HEK293 (cell line): ENCODE measurements around the gene THOP1.

Experiments
- GLI4 ChIP-seq: fragments of 450-650 bp; formaldehyde crosslinking; IDR thresholded peaks from 2 replicates; pipeline ENCODE4 v1.5.1; 2016; ENCODE audit warnings: missing biosample characterization, missing genetic modification characterization
- SP3 ChIP-seq: fragments of 450-650 bp; formaldehyde crosslinking; IDR thresholded peaks from 2 replicates; pipeline ENCODE4 v1.5.1; 2016; ENCODE audit warnings: missing biosample characterization, missing genetic modification characterization
- YY1 ChIP-seq: fragments of 450-650 bp; formaldehyde crosslinking; IDR thresholded peaks from 2 replicates; pipeline ENCODE4 v1.5.1; 2018; ENCODE audit warnings: missing biosample characterization, missing genetic modification characterization
- ZBTB48 ChIP-seq: fragments of 450-650 bp; formaldehyde crosslinking; IDR thresholded peaks from 2 replicates; pipeline ENCODE4 v1.5.1; 2016; ENCODE audit warnings: missing biosample characterization, missing genetic modification characterization
- ZFP37 ChIP-seq: fragments of 450-650 bp; formaldehyde crosslinking; IDR thresholded peaks from 2 replicates; pipeline ENCODE4 v1.5.1; 2016; ENCODE audit warnings: missing biosample characterization, missing genetic modification characterization
- ZNF133 ChIP-seq: fragments of 450-650 bp; formaldehyde crosslinking; IDR thresholded peaks from 2 replicates; pipeline ENCODE4 v1.5.1; 2016; ENCODE audit warnings: missing biosample characterization, missing genetic modification characterization
- ZNF629 ChIP-seq: fragments of 450-650 bp; formaldehyde crosslinking; IDR thresholded peaks from 2 replicates; pipeline ENCODE4 v1.5.1; 2017; ENCODE audit warnings: missing biosample characterization, missing genetic modification characterization
- ZNF76 ChIP-seq: fragments of 450-650 bp; formaldehyde crosslinking; IDR thresholded peaks from 2 replicates; pipeline ENCODE4; 2016; ENCODE audit warnings: low read depth, missing biosample characterization, missing genetic modification characterization, borderline replicate concordance
- TF ChIP-seq, protein P1 (sequence below): fragments of 450-650 bp; formaldehyde crosslinking; IDR thresholded peaks from 2 replicates; pipeline ENCODE4 v1.5.1; 2016; ENCODE audit warnings: missing biosample characterization, missing genetic modification characterization, low read depth
- TF ChIP-seq, protein P2 (sequence below): fragments of 450-650 bp; formaldehyde crosslinking; IDR thresholded peaks from 2 replicates; pipeline ENCODE4 v1.5.1; 2016; ENCODE audit warnings: missing biosample characterization, missing genetic modification characterization
- TF ChIP-seq, protein P3 (sequence below): fragments of 450-650 bp; formaldehyde crosslinking; IDR thresholded peaks from 2 replicates; pipeline ENCODE4 v1.5.1; 2016; ENCODE audit warnings: missing biosample characterization, missing genetic modification characterization

DNA sequence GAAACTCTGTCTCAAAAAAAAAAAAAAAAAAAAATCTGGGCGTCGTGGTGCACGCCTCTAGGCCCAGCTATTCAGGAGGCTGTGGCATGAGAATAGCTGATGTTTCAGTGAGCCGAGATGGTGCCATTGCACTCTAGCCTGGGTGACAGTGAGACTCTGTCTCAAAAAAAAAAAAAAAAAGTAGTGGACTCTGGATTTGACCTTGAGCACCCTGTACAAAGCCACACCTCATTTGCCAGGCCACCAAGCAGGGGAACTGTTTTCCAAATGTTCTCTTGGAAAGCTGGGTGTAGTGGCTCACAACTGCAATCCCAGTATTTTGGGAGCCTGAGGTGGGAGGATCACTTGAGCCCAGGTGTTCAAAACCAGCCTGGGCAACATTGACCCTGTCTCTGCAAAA is 52.1 kb downstream of the THOP1 start:
- no peak for TF ChIP-seq ZNF76
- TF ChIP-seq ZBTB48 (tag by site-specific recombination): no peak
- no peak for TF ChIP-seq ZFP37 (tag by site-specific recombination)
- TF ChIP-seq, protein P1, sequence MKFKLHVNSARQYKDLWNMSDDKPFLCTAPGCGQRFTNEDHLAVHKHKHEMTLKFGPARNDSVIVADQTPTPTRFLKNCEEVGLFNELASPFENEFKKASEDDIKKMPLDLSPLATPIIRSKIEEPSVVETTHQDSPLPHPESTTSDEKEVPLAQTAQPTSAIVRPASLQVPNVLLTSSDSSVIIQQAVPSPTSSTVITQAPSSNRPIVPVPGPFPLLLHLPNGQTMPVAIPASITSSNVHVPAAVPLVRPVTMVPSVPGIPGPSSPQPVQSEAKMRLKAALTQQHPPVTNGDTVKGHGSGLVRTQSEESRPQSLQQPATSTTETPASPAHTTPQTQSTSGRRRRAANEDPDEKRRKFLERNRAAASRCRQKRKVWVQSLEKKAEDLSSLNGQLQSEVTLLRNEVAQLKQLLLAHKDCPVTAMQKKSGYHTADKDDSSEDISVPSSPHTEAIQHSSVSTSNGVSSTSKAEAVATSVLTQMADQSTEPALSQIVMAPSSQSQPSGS (tag by site-specific recombination): no peak
- TF ChIP-seq, protein P2, sequence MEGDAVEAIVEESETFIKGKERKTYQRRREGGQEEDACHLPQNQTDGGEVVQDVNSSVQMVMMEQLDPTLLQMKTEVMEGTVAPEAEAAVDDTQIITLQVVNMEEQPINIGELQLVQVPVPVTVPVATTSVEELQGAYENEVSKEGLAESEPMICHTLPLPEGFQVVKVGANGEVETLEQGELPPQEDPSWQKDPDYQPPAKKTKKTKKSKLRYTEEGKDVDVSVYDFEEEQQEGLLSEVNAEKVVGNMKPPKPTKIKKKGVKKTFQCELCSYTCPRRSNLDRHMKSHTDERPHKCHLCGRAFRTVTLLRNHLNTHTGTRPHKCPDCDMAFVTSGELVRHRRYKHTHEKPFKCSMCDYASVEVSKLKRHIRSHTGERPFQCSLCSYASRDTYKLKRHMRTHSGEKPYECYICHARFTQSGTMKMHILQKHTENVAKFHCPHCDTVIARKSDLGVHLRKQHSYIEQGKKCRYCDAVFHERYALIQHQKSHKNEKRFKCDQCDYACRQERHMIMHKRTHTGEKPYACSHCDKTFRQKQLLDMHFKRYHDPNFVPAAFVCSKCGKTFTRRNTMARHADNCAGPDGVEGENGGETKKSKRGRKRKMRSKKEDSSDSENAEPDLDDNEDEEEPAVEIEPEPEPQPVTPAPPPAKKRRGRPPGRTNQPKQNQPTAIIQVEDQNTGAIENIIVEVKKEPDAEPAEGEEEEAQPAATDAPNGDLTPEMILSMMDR (tag by site-specific recombination): no peak
- no peak for TF ChIP-seq ZNF629 (tag by site-specific recombination)
- no peak for TF ChIP-seq YY1 (tag by site-specific recombination)
- TF ChIP-seq, protein P3, sequence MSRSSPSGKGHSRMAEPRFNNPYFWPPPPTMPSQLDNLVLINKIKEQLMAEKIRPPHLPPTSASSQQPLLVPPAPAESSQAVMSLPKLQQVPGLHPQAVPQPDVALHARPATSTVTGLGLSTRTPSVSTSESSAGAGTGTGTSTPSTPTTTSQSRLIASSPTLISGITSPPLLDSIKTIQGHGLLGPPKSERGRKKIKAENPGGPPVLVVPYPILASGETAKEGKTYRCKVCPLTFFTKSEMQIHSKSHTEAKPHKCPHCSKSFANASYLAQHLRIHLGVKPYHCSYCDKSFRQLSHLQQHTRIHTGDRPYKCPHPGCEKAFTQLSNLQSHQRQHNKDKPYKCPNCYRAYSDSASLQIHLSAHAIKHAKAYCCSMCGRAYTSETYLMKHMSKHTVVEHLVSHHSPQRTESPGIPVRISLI: no peak
- TF ChIP-seq ZNF133 (tag by site-specific recombination): no peak
- no peak for TF ChIP-seq GLI4 (tag by site-specific recombination)
- no peak for TF ChIP-seq SP3 (tag by site-specific recombination)
